ENCODE results near the gene PBLD. TPM values are rescaled to one million over a fixed set of nuclear protein-coding genes. Genes with fewer than 3 reads are reported as not detected.
"Not testable (repeated sequence)": the region's sequence is repeated elsewhere in the genome, so short reads cannot be mapped to it uniquely, and the experiment has no call there.

Gene PBLD
- total and polyA plus RNA-seq, 2 experiments from 2014 or later = 8.3 to 10.3 TPM

DNA sequence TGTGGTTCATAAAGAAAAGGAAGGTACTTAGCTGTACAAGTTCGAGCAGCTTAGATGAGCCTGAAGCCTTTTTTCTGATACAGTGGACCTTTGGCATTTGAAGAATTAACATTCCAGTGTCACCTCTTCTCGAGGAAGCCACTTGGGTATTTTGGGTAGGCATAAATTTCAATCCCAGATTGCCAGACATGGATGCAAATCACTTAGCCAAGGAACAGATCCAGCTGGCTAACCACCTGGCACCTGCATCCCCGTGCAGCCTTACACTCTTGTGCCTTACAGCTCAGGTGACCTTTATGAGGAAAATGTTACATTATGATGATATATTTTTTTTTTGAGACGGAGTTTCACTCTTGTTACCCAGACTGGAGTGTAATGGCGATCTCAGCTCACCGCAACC is 84.8 kb downstream of the PBLD start:
- no peak for TF ChIP-seq EZH2 (IDR thresholded peaks at IDR 0.05; ENCODE audit: insufficient read depth, poor library complexity, severe bottlenecking)
- no peak for TF ChIP-seq EZH2phosphoT487 (IDR thresholded peaks at IDR 0.05; ENCODE audit: insufficient read depth, low read depth)
- Histone ChIP-seq H3K27me3 (replicated peaks; ENCODE audit: insufficient read depth) (no peaks in the 10 kb centered on the region), H3K9me2 (ENCODE audit: insufficient read depth) (no peaks in the 10 kb centered on the region), H3K4me3 (no peak overlapping the region), H3K79me2 (ENCODE audit: insufficient read depth) (no peaks in the 10 kb centered on the region), H3K9ac (no peak overlapping the region), H3K27ac (no peak overlapping the region), H3K9me3 (ENCODE audit: low read depth) (no peaks in the 10 kb centered on the region), H3F3A (ENCODE audit: insufficient read depth) (no peaks in the 10 kb centered on the region), H3K4me2 (ENCODE audit: unreplicated experiment) (no peak overlapping the region), H3K4me1 (ENCODE audit: insufficient read depth) (no peaks in the 10 kb centered on the region), H3K36me3 (ENCODE audit: low read depth) (no peaks in the 10 kb centered on the region), H2AFZ (no peak overlapping the region), H4K20me1 (ENCODE audit: insufficient read depth) (no peaks in the 10 kb centered on the region)
- 58 to 62% methylated on average over 6 of the region's 6 CpGs for WGBS, 2 experiments (ENCODE audit: low coverage in 1 of 2, low lambda C conversion rate in 2 of 2, missing lambda C conversion rate in 2 of 2)
- in situ Hi-C loops (cut with MboI) = no loop called here
- DNase-seq = no peak

DNA sequence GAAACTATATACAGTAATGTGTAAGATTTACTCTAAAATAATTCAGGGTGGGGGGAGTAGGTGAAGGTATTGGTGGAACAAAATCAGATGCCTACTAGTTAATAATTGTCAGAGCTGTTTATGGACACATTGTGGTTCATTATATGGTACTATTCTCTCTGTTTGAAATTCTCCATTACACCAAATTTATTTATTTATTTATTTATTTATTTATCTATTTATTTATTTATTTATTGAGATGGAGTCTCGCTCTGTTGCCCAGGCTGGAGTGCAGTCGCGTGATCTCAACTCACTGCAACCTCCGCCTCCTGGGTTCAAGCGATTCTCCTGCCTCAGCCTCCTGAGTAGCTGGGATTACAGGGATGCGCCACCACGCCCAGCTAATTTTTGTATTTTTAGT is 86.3 kb downstream of the PBLD start:
- 93 to 97% methylated on average over 7 of the region's 7 CpGs for WGBS, 2 experiments (ENCODE audit: low coverage in 1 of 2, low lambda C conversion rate in 2 of 2, missing lambda C conversion rate in 2 of 2)
- H3K36me3 ChIP-seq (ENCODE audit: low read depth); H3K9ac ChIP-seq; in situ Hi-C loops (cut with MboI); H3K9me3 ChIP-seq (ENCODE audit: low read depth); H4K20me1 ChIP-seq (ENCODE audit: insufficient read depth); H3K4me1 ChIP-seq (ENCODE audit: insufficient read depth); H3K27me3 ChIP-seq (replicated peaks; ENCODE audit: insufficient read depth); H3K9me2 ChIP-seq (ENCODE audit: insufficient read depth); H3K4me3 ChIP-seq; H3F3A ChIP-seq (ENCODE audit: insufficient read depth); H3K79me2 ChIP-seq (ENCODE audit: insufficient read depth); H3K27ac ChIP-seq; H2AFZ ChIP-seq; DNase-seq; H3K4me2 ChIP-seq (ENCODE audit: unreplicated experiment): not testable (repeated sequence)

DNA sequence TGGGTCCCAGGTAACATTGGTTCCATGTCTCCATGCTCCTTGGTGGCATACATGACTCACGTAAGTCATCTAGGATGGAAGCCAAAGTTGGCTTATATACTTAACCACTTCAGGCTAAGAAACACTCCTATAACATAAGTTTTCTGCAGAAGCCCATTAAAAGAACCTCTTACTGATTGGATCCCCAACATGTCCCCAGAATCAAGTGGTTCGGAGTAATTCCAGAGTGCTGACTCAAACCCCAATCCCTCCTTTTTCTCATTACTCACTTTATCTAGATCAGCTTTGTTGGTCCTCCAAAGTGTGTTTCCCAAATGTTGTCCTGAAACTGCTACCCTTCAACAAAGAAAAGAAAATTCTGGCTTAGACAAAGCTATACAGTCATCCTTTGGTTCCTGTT is 90.7 kb downstream of the PBLD start:
- H3K27me3 ChIP-seq (replicated peaks; ENCODE audit: insufficient read depth) = no peaks in the 10 kb centered on the region
- H3K4me3 ChIP-seq = no peak overlapping the region
- no peak overlapping the region for H3K9ac ChIP-seq
- peak; percentile 30 for DNase-seq
- no peaks in the 10 kb centered on the region for H4K20me1 ChIP-seq (ENCODE audit: insufficient read depth)
- H3K4me2 ChIP-seq (ENCODE audit: unreplicated experiment) = no peak overlapping the region
- H3K36me3 ChIP-seq (ENCODE audit: low read depth) = no peaks in the 10 kb centered on the region
- no peak overlapping the region for H2AFZ ChIP-seq
- H3K4me1 ChIP-seq (ENCODE audit: insufficient read depth) = no peaks in the 10 kb centered on the region
- H3F3A ChIP-seq (ENCODE audit: insufficient read depth) = no peaks in the 10 kb centered on the region
- in situ Hi-C loops (cut with MboI) = no loop called here
- TF ChIP-seq EZH2 (IDR thresholded peaks at IDR 0.05; ENCODE audit: insufficient read depth, poor library complexity, severe bottlenecking) (no peak), EZH2phosphoT487 (IDR thresholded peaks at IDR 0.05; ENCODE audit: insufficient read depth, low read depth) (no peak)
- no peaks in the 10 kb centered on the region for H3K9me2 ChIP-seq (ENCODE audit: insufficient read depth)
- 39 to 52% methylated on average over 2 of the region's 2 CpGs for WGBS, 2 experiments (ENCODE audit: low coverage in 1 of 2, low lambda C conversion rate in 2 of 2, missing lambda C conversion rate in 2 of 2)
- no peak overlapping the region for H3K27ac ChIP-seq
- no peaks in the 10 kb centered on the region for H3K79me2 ChIP-seq (ENCODE audit: insufficient read depth)
- H3K9me3 ChIP-seq (ENCODE audit: low read depth) = no peaks in the 10 kb centered on the region

DNA sequence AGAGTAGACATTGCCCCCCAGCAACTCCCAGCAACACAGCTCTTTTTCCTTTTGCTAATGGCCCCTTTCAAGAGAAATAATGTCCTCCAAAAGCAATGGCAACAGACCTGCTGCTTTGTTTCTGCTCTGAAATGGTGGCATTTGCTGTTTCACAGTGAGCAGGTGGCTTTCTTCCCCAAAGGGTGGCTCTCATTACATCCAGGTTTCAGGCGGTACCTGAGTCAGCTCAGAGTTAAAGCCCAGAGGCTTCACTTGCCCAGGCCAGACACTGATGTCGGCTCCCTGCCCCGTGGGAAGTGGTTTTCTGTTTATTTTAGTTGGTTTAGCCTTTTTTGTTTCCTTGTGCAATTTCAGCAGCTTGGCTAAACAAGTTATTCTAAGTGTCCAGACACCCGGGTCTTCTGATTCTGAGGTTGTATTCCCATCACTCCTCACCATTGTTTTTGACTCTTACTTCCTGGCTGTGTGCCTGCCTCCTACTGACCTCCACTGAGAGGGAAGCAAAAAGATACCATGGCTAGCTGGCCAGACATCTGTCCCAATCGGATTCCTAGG is 93.1 kb downstream of the PBLD start:
- no peak overlapping the region for H2AFZ ChIP-seq
- WGBS, 2 experiments (ENCODE audit: low coverage in 1 of 2, low lambda C conversion rate in 2 of 2, missing lambda C conversion rate in 2 of 2) = 73 to 81% methylated on average over 5 of the region's 5 CpGs
- in situ Hi-C loops (cut with MboI) = no loop called here

DNA sequence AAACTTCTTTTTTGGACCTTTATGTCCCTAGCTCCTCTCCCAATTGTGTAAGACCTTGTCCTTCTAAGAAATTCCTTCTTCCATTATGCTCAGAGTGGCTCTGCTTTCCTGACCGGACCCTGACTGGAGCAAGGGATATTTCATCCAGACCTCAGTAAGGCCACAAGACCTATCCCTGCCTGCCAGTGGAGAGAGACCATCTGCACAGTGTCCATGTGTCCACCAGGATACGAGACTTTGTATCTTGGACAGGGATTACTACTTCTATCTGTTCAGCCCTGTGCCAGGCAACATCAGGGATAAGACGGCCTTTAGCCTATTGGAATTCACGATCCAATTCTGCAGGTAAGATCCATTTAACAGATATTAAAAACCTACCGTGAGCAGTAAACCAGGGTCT is 93.7 kb downstream of the PBLD start:
- Histone ChIP-seq H3K9ac (no peak overlapping the region), H3K27me3 (replicated peaks; ENCODE audit: insufficient read depth) (no peaks in the 10 kb centered on the region), H2AFZ (no peak overlapping the region), H4K20me1 (ENCODE audit: insufficient read depth) (no peaks in the 10 kb centered on the region), H3K27ac (no peak overlapping the region), H3K79me2 (ENCODE audit: insufficient read depth) (no peaks in the 10 kb centered on the region), H3K9me3 (ENCODE audit: low read depth) (no peaks in the 10 kb centered on the region), H3K4me2 (ENCODE audit: unreplicated experiment) (no peak overlapping the region), H3K36me3 (ENCODE audit: low read depth) (no peaks in the 10 kb centered on the region), H3K4me1 (ENCODE audit: insufficient read depth) (no peaks in the 10 kb centered on the region), H3K4me3 (no peak overlapping the region), H3F3A (ENCODE audit: insufficient read depth) (no peaks in the 10 kb centered on the region), H3K9me2 (ENCODE audit: insufficient read depth) (no peaks in the 10 kb centered on the region)
- WGBS, 2 experiments (ENCODE audit: low coverage in 1 of 2, low lambda C conversion rate in 2 of 2, missing lambda C conversion rate in 2 of 2) = 77 to 85% methylated on average over 5 of the region's 5 CpGs
- DNase-seq = no peak
- no peak for TF ChIP-seq EZH2phosphoT487 (IDR thresholded peaks at IDR 0.05; ENCODE audit: insufficient read depth, low read depth)
- no peak for TF ChIP-seq EZH2 (IDR thresholded peaks at IDR 0.05; ENCODE audit: insufficient read depth, poor library complexity, severe bottlenecking)
- in situ Hi-C loops (cut with MboI) = no loop called here

More for the DNA sequence above, 93.1 kb downstream of the PBLD start:
- H3K79me2 ChIP-seq (ENCODE audit: insufficient read depth) = no peaks in the 10 kb centered on the region
- H3K27me3 ChIP-seq (replicated peaks; ENCODE audit: insufficient read depth) = no peaks in the 10 kb centered on the region
- no peak overlapping the region for H3K4me3 ChIP-seq
- H3F3A ChIP-seq (ENCODE audit: insufficient read depth) = no peaks in the 10 kb centered on the region
- no peak for DNase-seq
- no peak overlapping the region for H3K9ac ChIP-seq
- TF ChIP-seq EZH2 (IDR thresholded peaks at IDR 0.05; ENCODE audit: insufficient read depth, poor library complexity, severe bottlenecking) = no peak
- no peak overlapping the region for H3K4me2 ChIP-seq (ENCODE audit: unreplicated experiment)
- H3K27ac ChIP-seq = no peak overlapping the region
- no peaks in the 10 kb centered on the region for H3K36me3 ChIP-seq (ENCODE audit: low read depth)
- H4K20me1 ChIP-seq (ENCODE audit: insufficient read depth) = no peaks in the 10 kb centered on the region
- H3K9me2 ChIP-seq (ENCODE audit: insufficient read depth) = no peaks in the 10 kb centered on the region
- H3K9me3 ChIP-seq (ENCODE audit: low read depth) = no peaks in the 10 kb centered on the region
- no peaks in the 10 kb centered on the region for H3K4me1 ChIP-seq (ENCODE audit: insufficient read depth)
